PFSK-1 (cell line): ENCODE results near the gene RPUSD1.

Experiments
- FOXP2 ChIP-seq: optimal IDR thresholded peaks from 2 replicates; pipeline ENCODE3; 2011; ENCODE audit warnings: borderline replicate concordance, control low read depth, inconsistent platforms; ENCODE audit not compliant: insufficient read depth; ENCODE audit errors: extremely low read length, extremely low read depth
- POLR2AphosphoS5 ChIP-seq: IDR thresholded peaks from 2 replicates; pipeline ENCODE4 v1.6.1; 2012; ENCODE audit warnings: low read depth, mild to moderate bottlenecking, control low read depth, low read length, moderate library complexity
- REST ChIP-seq, 2 experiments: IDR thresholded peaks; 2 replicates each; pipeline versions ENCODE4 v1.6.1 to v1.8.0; 2011 to 2012; ENCODE audit warnings: low read depth in 2 of 2, low read length in 2 of 2, control low read depth in 1 of 2, inconsistent platforms in 1 of 2, mild to moderate bottlenecking in 1 of 2, moderate library complexity in 1 of 2; ENCODE audit not compliant: insufficient read depth in 1 of 2
- SIN3A ChIP-seq: IDR thresholded peaks from 2 replicates; pipeline ENCODE4 v1.6.1; 2012; ENCODE audit warnings: mild to moderate bottlenecking, low read length, moderate library complexity, borderline replicate concordance; ENCODE audit not compliant: insufficient read depth
- TAF1 ChIP-seq: IDR thresholded peaks from 2 replicates; pipeline ENCODE4 v1.6.1; 2012; ENCODE audit warnings: low read length, control low read depth, borderline replicate concordance; ENCODE audit not compliant: insufficient read depth

Gene RPUSD1

GRCh38 chr16:775236-775796 lies 12.9 kb downstream of the RPUSD1 start:
- TF ChIP-seq FOXP2 = no peak
- no peak for TF ChIP-seq SIN3A
- no peak for TF ChIP-seq TAF1
- no peak for TF ChIP-seq POLR2AphosphoS5
- no peak for TF ChIP-seq REST (IDR thresholded peaks at IDR 0.05; ENCODE audit: insufficient read depth in 1 of 2, low read depth in 2 of 2, low read length in 2 of 2)

GRCh38 chr16:774086-775001 lies 13.8 kb downstream of the RPUSD1 start:
- TF ChIP-seq SIN3A (no peak), POLR2AphosphoS5 (no peak), TAF1 (no peak), REST (IDR thresholded peaks at IDR 0.05; ENCODE audit: insufficient read depth in 1 of 2, low read depth in 2 of 2, low read length in 2 of 2) (no peak)

- TF ChIP-seq REST (IDR thresholded peaks at IDR 0.05; ENCODE audit: insufficient read depth in 1 of 2, low read depth in 2 of 2, low read length in 2 of 2) (no peak), SIN3A (no peak), FOXP2 (no peak), POLR2AphosphoS5 (no peak), TAF1 (no peak)
Observed at GRCh38 chr16:772959-773358, 15.2 kb downstream of the RPUSD1 start.

- TF ChIP-seq TAF1 (no peak), REST (IDR thresholded peaks at IDR 0.05; ENCODE audit: insufficient read depth in 1 of 2, low read depth in 2 of 2, low read length in 2 of 2) (no peak)
Observed at GRCh38 chr16:770411-770810, 17.8 kb downstream of the RPUSD1 start.

- TF ChIP-seq TAF1 (no peak), REST (IDR thresholded peaks at IDR 0.05; ENCODE audit: insufficient read depth in 1 of 2, low read depth in 2 of 2, low read length in 2 of 2) (no peak), POLR2AphosphoS5 (no peak)
Observed at GRCh38 chr16:769934-770333, 18.2 kb downstream of the RPUSD1 start.
